OCI-LY1 (cell line): ENCODE measurements around the gene ST6GAL1.

Source experiments
- CTCF ChIP-seq: fragments of 200-600 bp; sonication (generic), shearing (Covaris generic); IDR thresholded peaks from 2 replicates; pipeline ENCODE4 v1.5.1; 2017; ENCODE audit warnings: mild to moderate bottlenecking, antibody characterized with exemption, low read length, moderate library complexity, mixed read lengths
- EZH2 ChIP-seq: fragments of 200-600 bp; sonication (generic), shearing (Covaris generic); IDR thresholded peaks from 2 replicates; pipeline ENCODE4 v1.8.0; 2017; ENCODE audit warnings: borderline replicate concordance, mixed run types, mild to moderate bottlenecking, antibody characterized with exemption, low read length, moderate library complexity, mixed read lengths

GRCh38 chr3:186946756-186947375, 16.5 kb downstream of the ST6GAL1 start:
- TF ChIP-seq CTCF (no peak), EZH2 (no peak)
